Ectodermal cell (in vitro differentiated cells): Measurements from ENCODE around the gene PPP1R13B.

Experiments
- H3K27ac ChIP-seq: 2 replicates; pipeline ENCODE4 v1.7.0; 2013; ENCODE audit warnings: mild to moderate bottlenecking, low read depth, low read length; ENCODE audit not compliant: insufficient read depth, poor library complexity, severe bottlenecking
- H3K27me3 ChIP-seq: 2 replicates; pipeline ENCODE4 v1.7.0; 2013; ENCODE audit warnings: mild to moderate bottlenecking, low read length; ENCODE audit not compliant: insufficient read depth, control insufficient read depth, poor library complexity, severe bottlenecking
- H3K36me3 ChIP-seq: one replicate; pipeline ENCODE4 v1.7.0; 2013; ENCODE audit warnings: low read length; ENCODE audit not compliant: control insufficient read depth, insufficient read depth
- H3K4me1 ChIP-seq: one replicate; pipeline ENCODE4 v1.7.0; 2013; ENCODE audit warnings: low read length; ENCODE audit not compliant: control insufficient read depth, insufficient read depth
- H3K4me3 ChIP-seq: 2 replicates; pipeline ENCODE4 v1.7.0; 2013; ENCODE audit warnings: low read depth, low read length, control low read depth; ENCODE audit not compliant: insufficient read depth
- H3K9me3 ChIP-seq: 2 replicates; pipeline ENCODE4 v1.7.0; 2013; ENCODE audit warnings: mild to moderate bottlenecking, low read length, moderate library complexity; ENCODE audit not compliant: control insufficient read depth
- WGBS, 2 experiments: methylation state at CpG; one replicate each; pipeline ENCODE4 v1.1.7; 2013; ENCODE audit warnings: missing lambda C conversion rate in 2 of 2; 5-methylcytosine and 5-hydroxymethylcytosine counted together

The PPP1R13B gene

GRCh38 chr14:103880348-103881267 lies 33.2 kb upstream of the PPP1R13B start:
- Histone ChIP-seq H3K9me3 (no peaks in the 10 kb centered on the region), H3K27ac (no peak overlapping the region), H3K36me3 (no peaks in the 10 kb centered on the region), H3K27me3 (no peaks in the 10 kb centered on the region), H3K4me1 (peaks cover 16% of the 10 kb centered on the region), H3K4me3 (no peak overlapping the region)
- WGBS, 2 experiments, result 79 to 81% methylated on average over 23 of the region's 23 CpGs

- Histone ChIP-seq H3K4me3 (no peak overlapping the region), H3K36me3 (no peaks in the 10 kb centered on the region), H3K4me1 (peaks cover 16% of the 10 kb centered on the region), H3K27me3 (no peaks in the 10 kb centered on the region), H3K27ac (no peak overlapping the region), H3K9me3 (no peaks in the 10 kb centered on the region)
- 65 to 67% methylated on average over 34 of the region's 34 CpGs for WGBS, 2 experiments
Measured at GRCh38 chr14:103879570-103880347, 32.4 kb upstream of the PPP1R13B start.

- no peak overlapping the region for H3K4me3 ChIP-seq
- no peaks in the 10 kb centered on the region for H3K27me3 ChIP-seq
- peaks cover 16% of the 10 kb centered on the region for H3K4me1 ChIP-seq
- 90 to 91% methylated on average over 16 of the region's 16 CpGs for WGBS, 2 experiments
- no peaks in the 10 kb centered on the region for H3K9me3 ChIP-seq
- no peaks in the 10 kb centered on the region for H3K36me3 ChIP-seq
- H3K27ac ChIP-seq, result no peak overlapping the region
Measured at GRCh38 chr14:103879118-103879569, 31.8 kb upstream of the PPP1R13B start.

- Histone ChIP-seq H3K27ac (no peak overlapping the region), H3K4me1 (peaks cover 16% of the 10 kb centered on the region), H3K36me3 (no peaks in the 10 kb centered on the region), H3K27me3 (no peaks in the 10 kb centered on the region), H3K9me3 (no peaks in the 10 kb centered on the region), H3K4me3 (no peak overlapping the region)
- WGBS, 2 experiments, result 93 to 94% methylated on average over 11 of the region's 11 CpGs
Measured at GRCh38 chr14:103878180-103878579, 30.8 kb upstream of the PPP1R13B start.

GRCh38 chr14:103875010-103875409 lies 27.6 kb upstream of the PPP1R13B start:
- Histone ChIP-seq H3K9me3 (no peaks in the 10 kb centered on the region), H3K36me3 (no peaks in the 10 kb centered on the region), H3K4me3 (no peak overlapping the region), H3K4me1 (peaks cover 15% of the 10 kb centered on the region), H3K27ac (no peak overlapping the region), H3K27me3 (no peaks in the 10 kb centered on the region)
- 93 to 94% methylated on average over 5 of the region's 5 CpGs for whole genome bisulfite sequencing, 2 experiments

- Histone ChIP-seq H3K36me3 (no peaks in the 10 kb centered on the region), H3K9me3 (no peaks in the 10 kb centered on the region), H3K4me3 (peak overlapping the region; percentile 22), H3K27ac (no peak overlapping the region), H3K4me1 (peaks cover 18% of the 10 kb centered on the region), H3K27me3 (no peaks in the 10 kb centered on the region)
- 74 to 77% methylated on average over 12 of the region's 12 CpGs for WGBS, 2 experiments
Measured at GRCh38 chr14:103872481-103873113, 25.2 kb upstream of the PPP1R13B start.

- H3K27me3 ChIP-seq, result no peaks in the 10 kb centered on the region
- WGBS, 2 experiments, result 41 to 43% methylated on average over 53 of the region's 53 CpGs
- H3K36me3 ChIP-seq, result no peaks in the 10 kb centered on the region
- H3K4me1 ChIP-seq, result peaks cover 18% of the 10 kb centered on the region
- H3K4me3 ChIP-seq, result peak overlapping the region; percentile 22
- H3K27ac ChIP-seq, result no peak overlapping the region
- no peaks in the 10 kb centered on the region for H3K9me3 ChIP-seq
Measured at GRCh38 chr14:103871596-103872480, 24.5 kb upstream of the PPP1R13B start.

- no peaks in the 10 kb centered on the region for H3K9me3 ChIP-seq
- H3K27ac ChIP-seq, result no peak overlapping the region
- H3K4me1 ChIP-seq, result peaks cover 18% of the 10 kb centered on the region
- no peaks in the 10 kb centered on the region for H3K36me3 ChIP-seq
- no peaks in the 10 kb centered on the region for H3K27me3 ChIP-seq
- 92 to 96% methylated on average over 8 of the region's 8 CpGs for WGBS, 2 experiments
- H3K4me3 ChIP-seq, result no peak overlapping the region
Measured at GRCh38 chr14:103870891-103871595, 23.7 kb upstream of the PPP1R13B start.
